HG02571 (cell line): ENCODE results near the gene POT1.

Source experiments
- ATAC-seq: cut with Tn5 transposase; IDR thresholded peaks from one replicate; pipeline ENCODE4 v1.9.1; 2021; ENCODE audit warnings: mild to moderate bottlenecking, moderate library complexity; ENCODE audit not compliant: unreplicated experiment

The POT1 gene

GRCh38 chr7:124810605-124811004 lies 119.0 kb downstream of the POT1 start:
- ATAC-seq, result no peak

DNA sequence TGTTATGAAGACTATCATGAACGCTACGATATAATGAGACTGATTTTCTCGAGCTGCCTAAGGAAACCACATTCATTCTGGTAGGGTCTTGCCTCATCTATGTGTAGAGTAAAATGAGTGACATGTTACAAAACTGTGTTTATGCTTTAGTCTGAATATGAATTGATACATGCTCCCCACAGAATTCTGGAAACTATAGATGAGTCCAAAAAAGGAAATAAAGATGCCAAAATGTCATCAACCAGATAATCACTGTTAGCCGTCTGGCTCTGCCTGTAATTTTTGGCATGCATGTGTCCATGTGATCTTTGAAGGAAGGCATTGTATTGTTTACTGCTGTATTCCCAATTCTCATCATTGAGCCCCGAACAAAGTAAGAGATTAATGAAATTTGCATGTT lies 121.4 kb downstream of the POT1 start:
- no peak for ATAC-seq

GRCh38 chr7:124801330-124801895 lies 128.2 kb downstream of the POT1 start:
- ATAC-seq, result no peak

- ATAC-seq, result no peak
These were observed 129.2 kb downstream of the POT1 start for GRCh38 chr7:124800386-124800785.

GRCh38 chr7:124799448-124799847 lies 130.2 kb downstream of the POT1 start:
- ATAC-seq, result no peak

DNA sequence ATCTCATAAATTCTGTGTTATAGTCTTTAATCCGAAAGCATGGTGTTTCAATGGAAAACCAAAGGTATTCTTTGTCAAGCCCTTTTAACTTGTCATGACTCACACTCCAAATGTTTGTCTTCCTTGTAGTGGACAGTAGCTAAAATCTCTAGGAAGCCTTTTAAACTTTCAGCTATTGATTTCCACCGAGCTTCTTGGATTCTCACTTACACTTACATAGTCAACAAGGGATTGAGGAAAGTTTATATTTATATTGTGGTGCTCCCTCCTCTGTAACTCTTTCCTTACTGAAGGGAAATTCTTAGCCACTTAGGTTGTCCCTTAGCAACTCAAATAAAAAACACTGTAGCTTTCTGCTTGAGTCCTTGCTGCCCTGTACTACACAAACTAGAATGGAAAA lies 132.9 kb downstream of the POT1 start:
- ATAC-seq, result no peak

DNA sequence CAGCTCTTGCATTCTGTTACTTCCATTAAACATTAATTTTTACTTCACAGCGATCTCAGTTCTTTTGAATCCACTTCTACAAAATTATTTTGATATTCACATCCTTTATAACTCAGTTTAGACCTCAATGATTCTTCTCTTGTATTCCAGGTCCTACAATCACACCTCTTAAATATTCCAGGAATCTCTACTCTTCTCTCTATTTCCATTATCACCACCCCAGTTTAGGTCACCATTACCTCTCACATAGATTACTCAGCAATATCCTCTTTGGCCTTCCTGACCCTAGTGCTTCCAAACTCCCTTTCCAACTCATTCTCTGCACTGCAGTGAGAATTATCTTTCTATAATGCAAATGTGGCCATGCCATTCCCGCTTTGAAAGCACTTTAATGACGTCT lies 136.9 kb downstream of the POT1 start:
- ATAC-seq, result no peak

DNA sequence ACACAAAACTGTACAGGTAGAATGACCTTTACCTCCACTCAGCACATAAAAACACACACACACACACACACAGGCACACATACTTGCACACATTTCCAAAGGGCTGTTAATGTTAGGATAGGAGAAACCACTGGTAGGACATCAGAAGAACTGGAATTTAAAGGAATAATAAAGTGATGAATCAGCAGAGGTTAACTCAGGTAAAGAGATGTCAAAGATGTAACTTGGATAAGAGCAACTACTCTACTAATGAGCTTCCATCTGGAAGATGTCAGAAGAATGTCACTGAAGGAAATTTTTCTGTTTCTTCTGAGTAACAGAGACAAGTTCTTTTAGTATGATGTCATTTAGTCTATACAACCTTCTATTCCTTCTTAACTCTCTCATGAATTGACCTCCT lies 137.6 kb downstream of the POT1 start:
- no peak for ATAC-seq

GRCh38 chr7:124791426-124791825 lies 138.2 kb downstream of the POT1 start:
- no peak for ATAC-seq

- ATAC-seq, result no peak
These were observed 139.0 kb downstream of the POT1 start for GRCh38 chr7:124790645-124791044.

DNA sequence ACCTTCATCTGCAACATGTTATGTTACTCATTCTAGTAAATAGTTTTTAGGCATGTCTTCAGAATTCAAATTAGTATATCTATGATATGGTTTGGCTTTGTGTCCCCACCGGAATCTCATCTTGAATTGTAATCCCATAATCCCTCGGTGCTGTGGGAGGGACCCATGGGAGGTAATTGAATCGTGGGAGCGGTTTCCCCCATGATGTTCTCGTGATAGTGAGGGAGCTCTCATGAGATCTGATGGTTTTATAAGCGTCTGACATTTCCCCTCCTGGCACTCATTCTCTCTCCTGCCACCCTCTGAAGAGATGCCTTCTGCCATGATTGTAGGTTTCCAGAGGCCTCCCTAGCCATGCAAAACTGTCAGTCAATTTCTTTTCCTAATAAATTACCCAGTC lies 143.6 kb downstream of the POT1 start:
- no peak for ATAC-seq

- ATAC-seq, result peak; percentile 72
These were observed 144.5 kb downstream of the POT1 start for GRCh38 chr7:124784879-124785818.

- no peak for ATAC-seq
These were observed 146.4 kb downstream of the POT1 start for GRCh38 chr7:124783271-124783670.

- ATAC-seq, result no peak
These were observed 147.5 kb downstream of the POT1 start for GRCh38 chr7:124781907-124782734.

DNA sequence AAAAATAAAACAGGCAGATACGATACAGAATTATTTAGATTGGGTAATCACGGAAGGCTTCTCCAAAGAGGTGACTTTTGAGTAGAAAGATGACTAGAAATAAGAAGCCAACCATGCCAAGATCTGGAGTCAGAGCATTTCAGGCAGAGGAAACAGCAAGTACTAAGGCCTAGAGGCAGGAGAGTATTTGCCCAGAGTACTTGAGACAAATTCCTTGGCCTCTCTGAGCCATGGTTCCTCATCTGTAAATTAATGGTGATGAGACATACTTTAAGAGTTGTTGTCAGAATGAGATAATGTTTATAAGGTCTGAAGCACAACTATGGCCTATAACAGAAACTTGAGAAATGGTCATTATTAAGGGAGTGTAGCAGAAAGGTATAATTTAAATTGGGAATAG lies 148.2 kb downstream of the POT1 start:
- no peak for ATAC-seq

DNA sequence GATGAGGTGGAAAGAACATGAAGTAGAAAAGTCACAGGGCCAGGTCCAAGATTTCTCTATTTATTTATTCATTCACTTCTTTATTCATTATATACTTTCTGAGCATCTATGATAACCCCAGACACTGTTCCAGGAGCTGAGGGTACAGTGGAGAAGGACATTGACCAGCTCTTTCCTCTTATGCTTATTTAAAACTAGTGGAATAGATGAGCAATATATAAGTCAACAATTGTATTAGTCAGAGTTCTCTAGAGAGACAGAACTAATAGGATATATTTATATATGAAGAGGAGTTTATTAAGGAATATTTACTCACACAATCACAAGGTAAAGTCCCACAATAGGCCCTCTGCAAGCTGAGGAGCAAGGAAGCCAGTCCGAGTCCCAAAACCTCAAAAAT lies 149.0 kb downstream of the POT1 start:
- ATAC-seq, result no peak

DNA sequence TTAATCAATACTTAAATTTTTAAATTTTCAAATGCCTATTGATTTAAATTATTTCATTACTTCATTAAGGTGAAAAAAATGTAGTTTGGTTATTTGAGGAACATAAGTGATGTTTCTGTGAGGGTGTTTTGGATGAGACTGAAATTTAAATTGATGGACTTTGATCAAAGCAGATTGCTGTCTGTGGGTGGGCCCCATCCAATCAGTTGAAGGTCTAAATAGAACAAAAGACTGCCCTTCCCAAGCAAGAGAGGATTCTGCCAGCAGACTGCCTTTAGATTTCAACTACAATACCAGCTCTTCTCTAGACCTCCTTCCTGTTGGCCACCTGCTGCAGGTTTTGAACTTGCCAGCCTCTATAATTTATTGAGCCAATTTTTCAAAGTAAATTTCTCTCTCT lies 149.6 kb downstream of the POT1 start:
- no peak for ATAC-seq

DNA sequence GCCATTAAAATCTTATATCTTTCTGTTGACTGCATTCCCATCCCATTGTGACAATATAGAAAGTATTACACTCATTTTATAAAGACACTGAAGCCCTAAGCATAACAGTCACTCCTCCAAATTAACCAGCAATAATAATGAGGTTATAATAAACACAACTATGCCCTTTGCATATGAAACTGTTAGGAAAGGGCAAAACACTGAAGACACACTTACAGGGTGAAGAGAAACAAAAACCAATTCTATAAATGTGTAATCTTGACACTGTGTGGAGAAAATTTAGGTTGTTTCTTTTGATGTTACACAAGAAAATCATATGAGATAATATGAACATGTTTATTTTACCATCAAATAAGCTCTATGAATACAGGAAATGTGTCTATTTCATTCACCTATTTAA lies 150.0 kb downstream of the POT1 start:
- ATAC-seq, result no peak

GRCh38 chr7:124779194-124779593 lies 150.4 kb downstream of the POT1 start:
- ATAC-seq, result no peak

GRCh38 chr7:124777268-124777667 lies 152.4 kb downstream of the POT1 start:
- ATAC-seq, result no peak

DNA sequence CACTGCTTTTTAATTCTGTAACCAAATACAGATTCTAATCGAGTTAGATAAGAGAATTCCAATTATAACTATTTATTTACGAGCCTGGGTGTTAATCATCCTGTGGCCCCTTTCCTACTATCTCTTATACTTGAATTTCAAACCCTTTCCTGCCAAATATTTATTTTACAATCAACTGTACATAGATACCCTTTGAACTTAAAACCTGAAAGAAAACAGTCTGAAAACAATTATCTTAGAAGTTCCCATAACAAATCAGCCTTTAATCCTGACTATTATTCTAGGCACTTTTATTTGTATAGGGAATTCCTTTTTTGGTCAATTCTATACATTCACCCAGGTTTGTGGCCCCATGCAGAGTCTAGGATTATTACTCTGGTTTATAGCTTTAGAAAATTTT lies 153.5 kb downstream of the POT1 start:
- ATAC-seq, result no peak

DNA sequence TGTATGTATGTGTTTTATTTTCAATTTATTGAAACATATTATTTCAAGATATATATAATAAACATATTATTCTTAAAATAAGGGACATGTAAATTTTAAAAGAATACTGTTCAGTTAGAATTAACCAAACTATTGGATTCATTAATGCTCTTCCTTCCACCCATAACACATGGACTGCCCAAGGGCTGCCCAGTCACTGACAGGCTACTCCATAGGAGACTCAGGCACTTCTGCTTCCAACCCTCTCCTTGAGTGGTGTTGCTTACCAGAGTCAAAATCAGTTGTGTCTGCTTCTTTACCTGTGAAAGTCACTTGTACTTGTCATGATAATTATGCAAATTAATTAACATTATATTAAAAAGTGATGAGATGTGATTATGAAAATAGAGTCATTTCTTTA lies 154.2 kb downstream of the POT1 start:
- ATAC-seq, result no peak
